Ecto neural progenitor cell (in vitro differentiated cells): Measurements from ENCODE around the gene IGHMBP2.

Source experiments
- DNase-seq: peaks from one replicate; pipeline ENCODE4 v3.0.0-alpha.2; 2018; ENCODE audit warnings: low spot score

Gene IGHMBP2

DNA sequence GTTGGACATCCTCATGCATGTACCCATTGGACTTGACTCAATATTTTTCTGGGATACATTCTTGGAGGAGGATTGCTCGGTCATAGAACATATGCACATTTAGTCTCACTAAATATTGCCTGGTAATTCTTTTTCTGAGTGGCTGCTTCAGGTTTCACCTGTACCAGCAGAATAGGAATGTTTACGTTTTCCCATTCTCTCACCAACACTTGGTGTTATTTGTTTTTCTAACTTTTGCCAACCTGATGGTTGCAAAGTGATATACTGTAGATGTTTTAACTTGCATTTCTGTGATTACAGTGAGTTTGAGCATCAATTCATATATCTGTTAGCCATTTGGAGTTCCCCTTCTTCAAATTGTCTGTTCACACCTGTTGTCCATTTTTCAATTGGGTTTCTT is 78.4 kb downstream of the IGHMBP2 start:
- no peak for DNase-seq

DNA sequence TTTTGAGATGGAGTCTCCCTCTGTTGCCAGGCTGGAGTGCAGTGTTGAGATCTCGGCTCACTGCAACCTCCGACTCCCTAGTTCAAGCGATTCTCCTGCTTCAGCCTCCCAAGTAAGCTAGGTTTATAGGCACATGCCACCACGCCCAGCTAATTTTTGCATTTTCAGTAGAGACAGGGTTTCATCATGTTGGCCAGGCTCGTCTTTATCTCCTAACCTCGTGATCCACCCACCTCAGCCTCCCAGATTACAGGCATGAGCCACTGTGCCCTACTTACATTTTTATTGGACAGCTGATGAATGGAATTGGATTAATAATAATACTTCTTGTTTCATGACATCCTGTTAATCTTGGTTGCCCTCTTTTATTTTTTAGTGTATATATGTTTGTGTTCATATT is 80.1 kb downstream of the IGHMBP2 start:
- no peak for DNase-seq

DNA sequence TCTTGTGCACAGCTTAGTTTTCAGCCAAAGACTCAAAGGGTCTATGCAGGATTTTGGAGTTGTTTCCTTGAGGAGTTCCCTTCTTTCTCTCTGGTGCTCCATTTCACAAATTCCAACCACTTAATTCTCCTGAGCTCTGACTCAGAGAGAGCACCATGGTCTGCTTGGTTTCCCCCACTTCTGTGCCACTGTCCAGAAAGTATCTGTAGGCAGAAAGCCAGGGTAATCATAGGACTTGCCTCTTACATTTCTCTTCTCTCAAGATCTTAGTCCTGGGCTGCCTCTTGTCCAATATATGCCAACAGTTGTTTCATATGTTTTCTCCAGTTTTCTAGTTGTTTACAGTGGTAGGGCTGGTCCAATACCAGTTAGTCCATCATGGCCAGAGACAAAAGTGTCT is 83.5 kb downstream of the IGHMBP2 start:
- no peak for DNase-seq

DNA sequence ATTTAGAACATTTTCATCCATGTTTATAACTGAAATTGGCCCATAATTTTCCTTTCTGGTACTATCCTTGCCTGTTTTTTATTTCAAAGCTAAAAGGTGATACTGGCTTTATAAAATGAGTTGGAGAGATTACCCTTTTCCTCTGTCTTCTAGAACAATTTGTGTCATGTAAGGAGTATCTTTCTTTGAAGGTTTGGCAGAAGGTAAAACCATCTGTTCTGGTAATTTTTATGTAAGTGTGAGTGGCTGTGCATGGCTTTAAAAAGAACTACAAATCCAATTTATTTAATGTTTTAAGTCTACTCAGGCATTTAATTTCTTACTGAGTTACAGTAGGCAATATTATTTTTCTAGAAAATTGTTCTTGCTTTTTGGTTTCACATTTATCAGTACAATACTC is 84.8 kb downstream of the IGHMBP2 start:
- DNase-seq = no peak
